ENCODE results near the gene FAM107B. TPM values are rescaled to one million over a fixed set of nuclear protein-coding genes. Genes with fewer than 3 reads are reported as not detected.
A peak's percentile ranks its signal among the peaks of the same experiment; 100 is the strongest.
"Not testable (repeated sequence)": the region's sequence is repeated elsewhere in the genome, so short reads cannot be mapped to it uniquely, and the experiment has no call there.

Gene FAM107B
- total RNA-seq, 1 donor = 17.7 TPM

DNA sequence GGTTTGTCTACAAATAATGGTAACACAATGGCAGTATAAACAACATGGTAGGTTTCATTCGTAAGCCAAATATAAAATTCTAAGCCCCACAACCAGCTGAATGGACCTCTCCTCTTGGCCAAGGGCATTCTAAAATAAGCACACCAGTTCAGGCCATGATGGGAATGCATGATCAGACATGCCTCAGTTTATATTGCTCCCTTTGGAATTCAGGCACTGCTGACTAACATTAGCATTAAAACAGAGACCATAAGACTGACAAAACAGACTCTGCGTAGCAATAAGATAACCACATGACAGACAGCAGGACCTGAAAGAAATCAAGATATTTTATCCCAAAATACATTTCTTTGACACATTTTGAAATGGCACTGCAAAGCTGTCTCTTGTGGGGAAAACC, 125.8 kb downstream of the FAM107B start:
- DNase-seq (ENCODE audit: low read depth) = peak; percentile 32
- TF ChIP-seq, protein P1, sequence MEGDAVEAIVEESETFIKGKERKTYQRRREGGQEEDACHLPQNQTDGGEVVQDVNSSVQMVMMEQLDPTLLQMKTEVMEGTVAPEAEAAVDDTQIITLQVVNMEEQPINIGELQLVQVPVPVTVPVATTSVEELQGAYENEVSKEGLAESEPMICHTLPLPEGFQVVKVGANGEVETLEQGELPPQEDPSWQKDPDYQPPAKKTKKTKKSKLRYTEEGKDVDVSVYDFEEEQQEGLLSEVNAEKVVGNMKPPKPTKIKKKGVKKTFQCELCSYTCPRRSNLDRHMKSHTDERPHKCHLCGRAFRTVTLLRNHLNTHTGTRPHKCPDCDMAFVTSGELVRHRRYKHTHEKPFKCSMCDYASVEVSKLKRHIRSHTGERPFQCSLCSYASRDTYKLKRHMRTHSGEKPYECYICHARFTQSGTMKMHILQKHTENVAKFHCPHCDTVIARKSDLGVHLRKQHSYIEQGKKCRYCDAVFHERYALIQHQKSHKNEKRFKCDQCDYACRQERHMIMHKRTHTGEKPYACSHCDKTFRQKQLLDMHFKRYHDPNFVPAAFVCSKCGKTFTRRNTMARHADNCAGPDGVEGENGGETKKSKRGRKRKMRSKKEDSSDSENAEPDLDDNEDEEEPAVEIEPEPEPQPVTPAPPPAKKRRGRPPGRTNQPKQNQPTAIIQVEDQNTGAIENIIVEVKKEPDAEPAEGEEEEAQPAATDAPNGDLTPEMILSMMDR (IDR thresholded peaks at IDR 0.05; ENCODE audit: insufficient read depth, low read depth, low read length) = no peak
- no peak overlapping the region for H3K4me3 ChIP-seq (ENCODE audit: low read depth, low read length)

DNA sequence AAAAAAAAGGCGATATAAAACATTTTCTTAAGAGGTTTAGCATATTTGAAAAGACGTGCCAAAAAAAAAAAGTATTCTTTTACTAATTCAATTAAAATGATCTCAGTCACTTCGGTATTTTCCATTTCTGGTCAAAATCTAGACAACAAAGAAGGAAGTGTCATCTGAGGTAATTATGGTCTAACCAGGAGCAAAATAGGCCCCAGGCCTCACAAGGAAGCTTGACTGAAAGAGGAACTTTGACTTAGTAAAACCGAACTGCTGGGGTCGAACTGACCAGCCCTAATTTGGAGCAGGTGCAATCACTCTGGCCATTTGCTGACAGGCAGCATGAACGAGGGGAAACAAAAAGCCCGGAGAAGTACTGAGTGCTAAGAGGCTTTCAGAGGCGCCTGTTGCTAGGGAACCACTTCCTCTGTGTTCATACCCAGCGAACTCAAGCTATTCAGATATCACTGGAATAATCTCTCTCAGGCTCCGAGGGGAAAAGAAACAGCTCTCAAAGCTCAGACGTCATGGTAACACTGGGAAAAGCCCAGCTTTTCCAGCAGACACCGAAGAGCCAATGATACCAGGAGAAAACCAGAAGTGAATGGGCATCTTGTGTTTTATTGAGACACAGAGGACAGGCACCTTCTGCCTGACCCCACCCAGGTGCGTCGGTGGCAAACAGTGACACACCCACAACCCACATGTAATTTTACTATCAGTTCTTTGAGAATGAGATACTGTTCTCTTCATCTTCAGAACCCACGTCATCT, 126.5 kb downstream of the FAM107B start:
- H3K4me3 ChIP-seq (ENCODE audit: low read depth, low read length) = no peak overlapping the region

DNA sequence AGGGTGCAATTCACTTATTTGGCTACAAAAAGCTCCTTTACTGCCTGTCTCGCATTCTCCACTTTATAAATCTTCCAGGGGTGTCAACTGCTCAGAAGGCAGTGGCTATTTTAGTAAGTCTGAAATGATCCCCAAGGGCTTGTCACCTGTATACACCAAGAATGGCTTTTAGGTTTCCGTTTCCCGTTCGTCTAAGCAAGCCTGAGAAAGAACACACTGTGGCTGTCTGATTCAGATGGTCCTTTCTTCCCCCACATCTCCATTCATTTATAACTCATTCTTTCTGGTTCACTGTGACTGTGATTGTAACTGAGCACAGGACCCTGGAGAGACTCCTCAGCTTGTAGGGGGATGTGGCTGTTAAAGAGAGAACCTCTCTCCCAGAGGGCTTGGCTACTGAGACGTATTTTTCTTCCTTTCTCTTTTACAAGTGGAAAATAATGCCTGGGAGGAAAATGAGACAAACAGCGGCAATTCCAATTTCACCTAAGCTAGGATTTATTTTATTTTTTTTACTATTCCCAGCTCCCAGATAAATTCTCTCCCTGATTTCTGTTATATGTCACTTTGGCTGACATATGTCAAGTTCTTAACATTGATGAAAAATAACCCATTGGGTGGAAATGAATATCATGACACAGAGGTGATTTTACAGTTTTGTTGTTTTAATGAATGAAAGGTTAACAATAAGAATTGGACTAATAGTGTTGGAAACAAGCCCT, 129.3 kb downstream of the FAM107B start:
- DNase-seq (ENCODE audit: low read depth) = no peak
- TF ChIP-seq, protein P1 (IDR thresholded peaks at IDR 0.05; ENCODE audit: insufficient read depth, low read depth, low read length) = no peak

More for the DNA sequence above, 126.5 kb downstream of the FAM107B start:
- peak; percentile 90 for DNase-seq (ENCODE audit: low read depth)
- TF ChIP-seq, protein P1 (IDR thresholded peaks at IDR 0.05; ENCODE audit: insufficient read depth, low read depth, low read length) = no peak

DNA sequence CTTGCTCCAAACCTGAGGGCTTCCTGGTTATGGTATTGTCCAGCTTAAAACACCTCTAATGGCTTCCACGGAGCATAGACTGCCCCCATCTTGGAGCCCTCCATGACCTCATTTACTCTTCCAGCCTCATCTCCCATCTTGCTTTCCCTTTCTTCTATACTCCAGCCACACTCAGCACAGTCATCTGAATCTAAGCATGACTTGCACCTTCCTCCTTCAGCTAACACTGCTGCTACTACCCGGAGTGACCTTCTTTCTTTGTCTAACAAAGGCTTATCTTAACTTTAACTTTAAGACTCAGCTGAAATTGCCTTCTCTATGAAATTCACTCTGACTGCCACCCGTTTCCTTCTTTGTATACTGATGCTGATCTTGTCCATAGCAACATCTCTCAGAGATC, 135.1 kb downstream of the FAM107B start:
- DNase-seq (ENCODE audit: low read depth) = no peak
- H3K4me3 ChIP-seq (ENCODE audit: low read depth, low read length) = no peak overlapping the region
- TF ChIP-seq, protein P1 (IDR thresholded peaks at IDR 0.05; ENCODE audit: insufficient read depth, low read depth, low read length) = no peak

More for the DNA sequence above, 129.3 kb downstream of the FAM107B start:
- no peak overlapping the region for H3K4me3 ChIP-seq (ENCODE audit: low read depth, low read length)

DNA sequence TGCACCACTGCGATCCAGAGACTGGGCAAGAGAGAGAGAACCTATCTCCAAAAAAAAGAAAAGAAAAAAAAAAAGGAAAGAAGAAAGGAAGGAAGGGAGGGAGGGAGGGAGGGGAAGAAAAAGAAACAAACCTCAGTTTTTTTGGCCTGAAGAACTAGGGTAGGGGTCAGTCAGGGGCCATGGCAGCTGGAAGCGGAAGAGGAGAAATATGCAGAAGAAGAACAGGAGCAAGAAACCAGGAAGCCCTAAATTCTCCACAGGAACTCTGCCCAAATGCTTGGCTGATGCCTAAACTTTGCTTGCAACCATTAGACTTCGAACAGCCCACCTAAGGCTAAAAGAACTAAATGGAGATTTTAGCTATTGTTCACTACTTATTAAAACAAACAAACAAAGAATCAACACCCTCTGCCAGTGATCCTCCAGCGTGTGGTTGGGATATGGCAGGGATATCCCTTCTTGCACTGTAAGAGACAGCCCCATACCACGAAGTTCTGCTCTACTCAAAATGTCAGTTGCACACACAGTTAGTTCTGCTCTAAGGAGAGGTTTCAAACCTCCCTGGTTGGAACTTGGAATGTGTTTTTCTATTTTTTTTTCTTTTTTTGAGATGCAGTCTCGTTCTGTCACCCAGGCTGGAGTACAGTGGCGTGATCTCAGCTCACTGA, 139.5 kb downstream of the FAM107B start:
- DNase-seq (ENCODE audit: low read depth) = no peak
- TF ChIP-seq, protein P1 (IDR thresholded peaks at IDR 0.05; ENCODE audit: insufficient read depth, low read depth, low read length) = no peak
- no peak overlapping the region for H3K4me3 ChIP-seq (ENCODE audit: low read depth, low read length)

DNA sequence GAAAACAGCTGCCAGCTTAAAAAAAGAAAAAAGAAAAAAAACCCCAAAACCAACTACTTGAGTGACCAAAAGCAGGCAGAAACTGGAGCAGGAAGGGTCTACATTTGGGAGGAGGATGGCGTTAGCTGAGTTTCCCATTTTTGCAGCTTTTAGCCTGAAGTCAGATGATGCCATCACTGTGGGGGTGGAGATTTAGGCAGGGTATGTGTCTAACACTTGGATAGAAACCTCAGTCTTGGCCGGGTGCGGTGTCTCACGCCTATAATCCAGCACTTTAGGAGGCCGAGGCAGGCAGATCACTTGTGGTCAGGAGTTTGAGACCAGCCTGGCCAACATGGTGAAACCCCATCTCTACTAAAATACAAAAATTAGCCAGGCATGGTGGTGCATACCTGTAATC, 140.1 kb downstream of the FAM107B start:
- not testable (repeated sequence) for H3K4me3 ChIP-seq (ENCODE audit: low read depth, low read length); DNase-seq (ENCODE audit: low read depth)
